ENCODE results near the gene BCAR1.
"Not testable (repeated sequence)": the region's sequence is repeated elsewhere in the genome, so short reads cannot be mapped to it uniquely, and the experiment has no call there.

Gene BCAR1

GRCh38 chr16:75226550-75227360 is 24.7 kb downstream of the BCAR1 start:
- H3K4me3 ChIP-seq (ENCODE audit: low read length): no peak overlapping the region
- H3K9me3 ChIP-seq (ENCODE audit: low read length): no peaks in the 10 kb centered on the region
- no peaks in the 10 kb centered on the region for H3K27me3 ChIP-seq (ENCODE audit: insufficient read depth, low read length)
- H3K36me3 ChIP-seq (ENCODE audit: insufficient read depth, low read length): peaks cover 36% of the 10 kb centered on the region
- no peaks in the 10 kb centered on the region for H3K4me1 ChIP-seq (ENCODE audit: insufficient read depth, low read length)
- no peak overlapping the region for H2AFZ ChIP-seq (ENCODE audit: low read depth, low read length)

- Histone ChIP-seq H3K27me3 (ENCODE audit: insufficient read depth, low read length) (no peaks in the 10 kb centered on the region), H3K4me1 (ENCODE audit: insufficient read depth, low read length) (no peaks in the 10 kb centered on the region), H3K9me3 (ENCODE audit: low read length) (no peaks in the 10 kb centered on the region), H3K4me3 (ENCODE audit: low read length) (no peak overlapping the region), H3K36me3 (ENCODE audit: insufficient read depth, low read length) (peaks cover 33% of the 10 kb centered on the region), H2AFZ (ENCODE audit: low read depth, low read length) (no peak overlapping the region)
These were observed 25.5 kb downstream of the BCAR1 start for GRCh38 chr16:75225678-75226515.

- no peaks in the 10 kb centered on the region for H3K9me3 ChIP-seq (ENCODE audit: low read length)
- no peak overlapping the region for H2AFZ ChIP-seq (ENCODE audit: low read depth, low read length)
- no peaks in the 10 kb centered on the region for H3K27me3 ChIP-seq (ENCODE audit: insufficient read depth, low read length)
- H3K4me1 ChIP-seq (ENCODE audit: insufficient read depth, low read length): no peaks in the 10 kb centered on the region
- H3K4me3 ChIP-seq (ENCODE audit: low read length): no peak overlapping the region
- H3K36me3 ChIP-seq (ENCODE audit: insufficient read depth, low read length): peaks cover 25% of the 10 kb centered on the region
These were observed 26.3 kb downstream of the BCAR1 start for GRCh38 chr16:75225092-75225491.

- H3K36me3 ChIP-seq (ENCODE audit: insufficient read depth, low read length): peaks cover 20% of the 10 kb centered on the region
- H3K4me3 ChIP-seq (ENCODE audit: low read length): no peak overlapping the region
- H3K9me3 ChIP-seq (ENCODE audit: low read length): no peaks in the 10 kb centered on the region
- no peaks in the 10 kb centered on the region for H3K4me1 ChIP-seq (ENCODE audit: insufficient read depth, low read length)
- no peaks in the 10 kb centered on the region for H3K27me3 ChIP-seq (ENCODE audit: insufficient read depth, low read length)
- H2AFZ ChIP-seq (ENCODE audit: low read depth, low read length): no peak overlapping the region
These were observed 26.9 kb downstream of the BCAR1 start for GRCh38 chr16:75224306-75225082.

- not testable (repeated sequence) for H3K27me3 ChIP-seq (ENCODE audit: insufficient read depth, low read length); H3K36me3 ChIP-seq (ENCODE audit: insufficient read depth, low read length); H3K4me3 ChIP-seq (ENCODE audit: low read length); H2AFZ ChIP-seq (ENCODE audit: low read depth, low read length); H3K4me1 ChIP-seq (ENCODE audit: insufficient read depth, low read length); H3K9me3 ChIP-seq (ENCODE audit: low read length)
These were observed 28.3 kb downstream of the BCAR1 start for GRCh38 chr16:75223129-75223528.

- Histone ChIP-seq H3K4me1 (ENCODE audit: insufficient read depth, low read length) (no peaks in the 10 kb centered on the region), H3K4me3 (ENCODE audit: low read length) (no peak overlapping the region), H3K9me3 (ENCODE audit: low read length) (no peaks in the 10 kb centered on the region), H2AFZ (ENCODE audit: low read depth, low read length) (no peak overlapping the region), H3K36me3 (ENCODE audit: insufficient read depth, low read length) (no peaks in the 10 kb centered on the region), H3K27me3 (ENCODE audit: insufficient read depth, low read length) (no peaks in the 10 kb centered on the region)
These were observed 29.1 kb downstream of the BCAR1 start for GRCh38 chr16:75222271-75222783.

GRCh38 chr16:75219838-75220237 is 31.6 kb downstream of the BCAR1 start:
- Histone ChIP-seq H3K4me1 (ENCODE audit: insufficient read depth, low read length) (no peaks in the 10 kb centered on the region), H3K36me3 (ENCODE audit: insufficient read depth, low read length) (no peaks in the 10 kb centered on the region), H2AFZ (ENCODE audit: low read depth, low read length) (no peak overlapping the region), H3K27me3 (ENCODE audit: insufficient read depth, low read length) (no peaks in the 10 kb centered on the region), H3K9me3 (ENCODE audit: low read length) (no peaks in the 10 kb centered on the region), H3K4me3 (ENCODE audit: low read length) (no peak overlapping the region)

GRCh38 chr16:75219088-75219487 is 32.3 kb downstream of the BCAR1 start:
- Histone ChIP-seq H3K27me3 (ENCODE audit: insufficient read depth, low read length) (no peaks in the 10 kb centered on the region), H3K4me1 (ENCODE audit: insufficient read depth, low read length) (no peaks in the 10 kb centered on the region), H3K36me3 (ENCODE audit: insufficient read depth, low read length) (no peaks in the 10 kb centered on the region), H3K4me3 (ENCODE audit: low read length) (no peak overlapping the region), H2AFZ (ENCODE audit: low read depth, low read length) (no peak overlapping the region), H3K9me3 (ENCODE audit: low read length) (no peaks in the 10 kb centered on the region)

GRCh38 chr16:75218256-75219076 is 33.0 kb downstream of the BCAR1 start, which contains the start of gene CTRB1:
TSS of gene CTRB1 (plus strand) at chr16:75218988. CDS start at chr16:75219008, 20 bp downstream.
- no peaks in the 10 kb centered on the region for H3K4me1 ChIP-seq (ENCODE audit: insufficient read depth, low read length)

GRCh38 chr16:75217389-75217851 is 34.0 kb downstream of the BCAR1 start:
- Histone ChIP-seq H3K4me3 (ENCODE audit: low read length) (no peak overlapping the region), H2AFZ (ENCODE audit: low read depth, low read length) (no peak overlapping the region), H3K9me3 (ENCODE audit: low read length) (no peaks in the 10 kb centered on the region), H3K36me3 (ENCODE audit: insufficient read depth, low read length) (no peaks in the 10 kb centered on the region), H3K4me1 (ENCODE audit: insufficient read depth, low read length) (no peaks in the 10 kb centered on the region), H3K27me3 (ENCODE audit: insufficient read depth, low read length) (no peaks in the 10 kb centered on the region)

More at GRCh38 chr16:75218256-75219076, 33.0 kb downstream of the BCAR1 start, which contains the start of gene CTRB1:
- no peaks in the 10 kb centered on the region for H3K36me3 ChIP-seq (ENCODE audit: insufficient read depth, low read length)
- H2AFZ ChIP-seq (ENCODE audit: low read depth, low read length): no peak within 1 kb of the TSS
- no peaks in the 10 kb centered on the region for H3K9me3 ChIP-seq (ENCODE audit: low read length)
- no peaks in the 10 kb centered on the region for H3K27me3 ChIP-seq (ENCODE audit: insufficient read depth, low read length)
- H3K4me3 ChIP-seq (ENCODE audit: low read length): no peak within 1 kb of the TSS

- no peaks in the 10 kb centered on the region for H3K4me1 ChIP-seq (ENCODE audit: insufficient read depth, low read length)
- H2AFZ ChIP-seq (ENCODE audit: low read depth, low read length): no peak overlapping the region
- no peak overlapping the region for H3K4me3 ChIP-seq (ENCODE audit: low read length)
- H3K9me3 ChIP-seq (ENCODE audit: low read length): no peaks in the 10 kb centered on the region
- no peaks in the 10 kb centered on the region for H3K36me3 ChIP-seq (ENCODE audit: insufficient read depth, low read length)
- H3K27me3 ChIP-seq (ENCODE audit: insufficient read depth, low read length): no peaks in the 10 kb centered on the region
These were observed 34.8 kb downstream of the BCAR1 start for GRCh38 chr16:75216576-75216975.

GRCh38 chr16:75216127-75216526 is 35.3 kb downstream of the BCAR1 start:
- no peaks in the 10 kb centered on the region for H3K36me3 ChIP-seq (ENCODE audit: insufficient read depth, low read length)
- no peaks in the 10 kb centered on the region for H3K4me1 ChIP-seq (ENCODE audit: insufficient read depth, low read length)

More at GRCh38 chr16:75216127-75216526, 35.3 kb downstream of the BCAR1 start:
- H3K27me3 ChIP-seq (ENCODE audit: insufficient read depth, low read length): no peaks in the 10 kb centered on the region
- no peaks in the 10 kb centered on the region for H3K9me3 ChIP-seq (ENCODE audit: low read length)
- H3K4me3 ChIP-seq (ENCODE audit: low read length): no peak overlapping the region
- no peak overlapping the region for H2AFZ ChIP-seq (ENCODE audit: low read depth, low read length)
